IMR-90 (cell line): Measurements from ENCODE around the gene PUDP. TPM values are rescaled to one million over a fixed set of nuclear protein-coding genes. Genes with fewer than 3 reads are reported as not detected.

Experiments
- ATAC-seq: fragments of 200-7000 bp; cut with Tn5 transposase; 2 replicates; pipeline ENCODE4 v1.9.1; 2020; ENCODE audit warnings: low read depth, mild to moderate bottlenecking, moderate library complexity
- BruUV-seq: library from RNA; stranded (reverse); fragments of 400-500 nt; replicated peaks from 2 replicates; lab custom pipeline; 2021; lab: Mats Ljungman, UMichigan
- CTCF ChIA-PET: fragments of 300-600 bp; formaldehyde crosslinking; extraction: SDS; loops from one replicate; lab custom pipeline; 2021; ENCODE audit warnings: antibody characterized with exemption; lab: Yijun Ruan, JAX
- POLR2A ChIA-PET: fragments of 300-600 bp; sonication (Branson Sonifier 250); formaldehyde crosslinking; loops from one replicate; lab custom pipeline; 2022; ENCODE audit warnings: antibody characterized with exemption; ENCODE audit not compliant: unreplicated experiment; lab: Charles Lee
- DNase-seq: peaks from one replicate; pipeline ENCODE4 v3.0.0; 2013
- H2AFZ ChIP-seq: replicated peaks from 2 replicates; pipeline ENCODE3; 2013; ENCODE audit warnings: low read length, mild to moderate bottlenecking; ENCODE audit not compliant: poor library complexity
- H2AK5ac ChIP-seq: 2 replicates; pipeline ENCODE4 v1.6.1; 2013; ENCODE audit warnings: low read depth, low read length, inconsistent platforms
- H2AK9ac ChIP-seq: replicated peaks from 2 replicates; pipeline ENCODE3; 2013; ENCODE audit warnings: mild to moderate bottlenecking, low read depth, low read length, moderate library complexity; ENCODE audit not compliant: poor library complexity
- H2BK120ac ChIP-seq: 2 replicates; pipeline ENCODE4 v1.6.1; 2013; ENCODE audit warnings: low read depth, low read length, inconsistent platforms
- H2BK15ac ChIP-seq: 3 replicates; pipeline ENCODE4 v1.6.1; 2013; ENCODE audit warnings: low read depth, low read length, inconsistent platforms
- H2BK20ac ChIP-seq: 2 replicates; pipeline ENCODE4 v1.6.1; 2013; ENCODE audit warnings: low read depth, mild to moderate bottlenecking, inconsistent platforms, low read length, moderate library complexity
- H2BK5ac ChIP-seq: 2 replicates; pipeline ENCODE4 v1.6.1; 2013; ENCODE audit warnings: mild to moderate bottlenecking, low read depth, low read length, inconsistent platforms; ENCODE audit not compliant: poor library complexity, severe bottlenecking
- H3K14ac ChIP-seq: replicated peaks from 2 replicates; pipeline ENCODE4 v1.6.1; 2013; ENCODE audit warnings: low read depth, low read length, inconsistent platforms
- H3K18ac ChIP-seq: 2 replicates; pipeline ENCODE4 v1.6.1; 2013; ENCODE audit warnings: low read depth, low read length, control low read depth
- H3K23ac ChIP-seq: 2 replicates; pipeline ENCODE4 v1.6.1; 2013; ENCODE audit warnings: low read depth, low read length, inconsistent platforms
- H3K27ac ChIP-seq: 2 replicates; pipeline ENCODE4 v1.5.1; 2013; ENCODE audit warnings: mild to moderate bottlenecking, control low read depth, low read length; ENCODE audit not compliant: insufficient read depth
- H3K27me3 ChIP-seq: 2 replicates; pipeline ENCODE4 v1.6.1; 2013; ENCODE audit warnings: low read length; ENCODE audit not compliant: control insufficient read depth, insufficient read depth
- H3K36me3 ChIP-seq: 2 replicates; pipeline ENCODE4 v1.6.1; 2013; ENCODE audit warnings: low read length, mixed read lengths; ENCODE audit not compliant: control insufficient read depth, insufficient read depth
- H3K4ac ChIP-seq: 2 replicates; pipeline ENCODE4 v1.6.1; 2013; ENCODE audit warnings: low read depth, low read length, inconsistent platforms
- H3K4me1 ChIP-seq: 2 replicates; pipeline ENCODE4 v1.6.1; 2013; ENCODE audit warnings: low read length, mixed read lengths; ENCODE audit not compliant: control insufficient read depth, insufficient read depth
- H3K4me2 ChIP-seq: 2 replicates; pipeline ENCODE4 v1.6.1; 2013; ENCODE audit warnings: low read depth, mild to moderate bottlenecking, control low read depth, low read length, moderate library complexity
- H3K4me3 ChIP-seq: 2 replicates; pipeline ENCODE4 v1.5.1; 2013; ENCODE audit warnings: low read depth, mild to moderate bottlenecking, control low read depth, low read length, moderate library complexity; ENCODE audit not compliant: insufficient read depth
- H3K56ac ChIP-seq: 2 replicates; pipeline ENCODE4 v1.6.1; 2013; ENCODE audit warnings: low read length, inconsistent platforms; ENCODE audit not compliant: insufficient read depth; ENCODE audit errors: extremely low read depth
- H3K79me1 ChIP-seq, 2 experiments: 2 replicates each; pipeline ENCODE4 v1.6.1; 2013; ENCODE audit warnings: low read length in 2 of 2, inconsistent platforms in 1 of 2, low read depth in 1 of 2
- H3K9ac ChIP-seq: 2 replicates; pipeline ENCODE4 v1.6.1; 2013; ENCODE audit warnings: low read depth, low read length, control low read depth
- H3K9me1 ChIP-seq: 2 replicates; pipeline ENCODE4 v1.6.1; 2013; ENCODE audit warnings: low read length, inconsistent platforms; ENCODE audit not compliant: insufficient read depth
- H3K9me3 ChIP-seq: 2 replicates; pipeline ENCODE4 v1.6.1; 2013; ENCODE audit warnings: low read length; ENCODE audit not compliant: control insufficient read depth, insufficient read depth
- H4K20me1 ChIP-seq: 2 replicates; pipeline ENCODE4 v1.6.1; 2013; ENCODE audit warnings: low read length, inconsistent platforms; ENCODE audit not compliant: insufficient read depth
- H4K5ac ChIP-seq: 2 replicates; pipeline ENCODE4 v1.6.1; 2013; ENCODE audit warnings: mild to moderate bottlenecking, low read depth, low read length, control low read depth
- H4K8ac ChIP-seq, 2 experiments: 2 replicates each; pipeline ENCODE4 v1.6.1; 2013; ENCODE audit warnings: low read depth in 2 of 2, low read length in 2 of 2, control low read depth in 1 of 2, inconsistent platforms in 1 of 2
- H4K91ac ChIP-seq: 2 replicates; pipeline ENCODE4 v1.6.1; 2013; ENCODE audit warnings: low read depth, low read length, inconsistent platforms; ENCODE audit not compliant: insufficient read depth
- BHLHE40 ChIP-seq: fragments of 150-350 bp; IDR thresholded peaks from 2 replicates; pipeline ENCODE4 v1.6.1; 2016; ENCODE audit warnings: mild to moderate bottlenecking, low read depth, low read length
- CEBPB ChIP-seq: IDR thresholded peaks from 2 replicates; pipeline ENCODE4 v1.6.1; 2012; ENCODE audit warnings: low read depth, low read length, improper control_type of control experiment
- CHD1 ChIP-seq: IDR thresholded peaks from 2 replicates; pipeline ENCODE4 v1.6.1; 2012; ENCODE audit warnings: low read depth, low read length, improper control_type of control experiment
- FOS ChIP-seq: fragments of 150-350 bp; IDR thresholded peaks from 2 replicates; pipeline ENCODE4 v1.6.1; 2016; ENCODE audit warnings: low read depth, low read length
- MAZ ChIP-seq: IDR thresholded peaks from 2 replicates; pipeline ENCODE4 v1.6.1; 2012; ENCODE audit warnings: low read depth, mild to moderate bottlenecking, low read length, improper control_type of control experiment, moderate library complexity, borderline replicate concordance
- MXI1 ChIP-seq: IDR thresholded peaks from 2 replicates; pipeline ENCODE4 v1.6.1; 2012; ENCODE audit warnings: low read depth, mild to moderate bottlenecking, low read length, moderate library complexity, borderline replicate concordance
- POLR2A ChIP-seq: IDR thresholded peaks from 2 replicates; pipeline ENCODE4 v1.6.1; 2012; ENCODE audit warnings: mild to moderate bottlenecking, low read depth, low read length
- RAD21 ChIP-seq: IDR thresholded peaks from 2 replicates; pipeline ENCODE4 v1.6.1; 2012; ENCODE audit warnings: low read length, improper control_type of control experiment
- RCOR1 ChIP-seq: IDR thresholded peaks from 2 replicates; pipeline ENCODE4 v1.6.1; 2012; ENCODE audit warnings: mild to moderate bottlenecking, low read length, improper control_type of control experiment; ENCODE audit not compliant: insufficient replicate concordance
- RFX5 ChIP-seq: IDR thresholded peaks from 2 replicates; pipeline ENCODE4 v1.8.0; 2012; ENCODE audit warnings: low read depth, mild to moderate bottlenecking, low read length, moderate library complexity
- SMC3 ChIP-seq: fragments of 150-350 bp; IDR thresholded peaks from 2 replicates; pipeline ENCODE4 v1.6.1; 2016; ENCODE audit warnings: low read depth, mild to moderate bottlenecking, antibody characterized with exemption, low read length, moderate library complexity
- WGBS, 2 experiments: methylation state at CpG; one replicate each; pipeline versions ENCODE4 v1.1.5 to v1.1.7; 2013; ENCODE audit warnings: missing lambda C conversion rate in 2 of 2; ENCODE audit not compliant: insufficient read length in 1 of 2; ENCODE audit errors: extremely low coverage in 2 of 2; 5-methylcytosine and 5-hydroxymethylcytosine counted together
- dilution Hi-C: fragments of 300-500 bp; cut with HindIII; formaldehyde crosslinking; loops from one replicate; pipeline ENCODE4 v1.14.3; 2018; ENCODE audit warnings: low sequenced_read_pairs; ENCODE audit not compliant: unreplicated experiment
- in situ Hi-C: fragments of 300-500 bp; cut with MboI; formaldehyde crosslinking; loops from 3 replicates; pipeline ENCODE4 v1.14.3; 2019; ENCODE audit warnings: low sequenced_read_pairs, inconsistent platforms, mixed read lengths
- intact Hi-C: fragments of 100-400 bp; cut with micrococcal nuclease; formaldehyde crosslinking; loops from 2 replicates; pipeline ENCODE4 v1.10.0; 2022
- polyA plus RNA-seq, 3 experiments: library from polyadenylated mRNA; depleted of rRNA; stranded (reverse); fragments of >200 nt; gene quantifications; 2 replicates each; pipeline ENCODE4 v1.2.3, GENCODE V29; 2012; ENCODE audit warnings: low replicate concordance in 1 of 3
- total RNA-seq: library from RNA; depleted of rRNA; stranded (reverse); fragments of >200 nt; gene quantifications from 2 replicates; pipeline ENCODE4 v1.2.3, GENCODE V29; 2012
- TF ChIP-seq, protein P1 (sequence below): fragments of 150-350 bp; IDR thresholded peaks from 2 replicates; pipeline ENCODE4 v1.6.1; 2017; ENCODE audit warnings: mild to moderate bottlenecking, antibody characterized with exemption, low read length, low read depth
- TF ChIP-seq, protein P2 (sequence below): conservative IDR thresholded peaks from 2 replicates; pipeline ENCODE4 v1.5.1; 2012; ENCODE audit warnings: mild to moderate bottlenecking, low read depth, low read length, improper control_type of control experiment
- TF ChIP-seq, protein P3 (sequence below): fragments of 150-350 bp; IDR thresholded peaks from 2 replicates; pipeline ENCODE4 v1.6.1; 2016; ENCODE audit warnings: low read depth, mild to moderate bottlenecking, low read length, moderate library complexity, borderline replicate concordance

PUDP gene
- total and polyA plus RNA-seq, 2 of the 4 experiments (the other 2 are of a cell fraction), result 22.2 to 28.6 TPM

DNA sequence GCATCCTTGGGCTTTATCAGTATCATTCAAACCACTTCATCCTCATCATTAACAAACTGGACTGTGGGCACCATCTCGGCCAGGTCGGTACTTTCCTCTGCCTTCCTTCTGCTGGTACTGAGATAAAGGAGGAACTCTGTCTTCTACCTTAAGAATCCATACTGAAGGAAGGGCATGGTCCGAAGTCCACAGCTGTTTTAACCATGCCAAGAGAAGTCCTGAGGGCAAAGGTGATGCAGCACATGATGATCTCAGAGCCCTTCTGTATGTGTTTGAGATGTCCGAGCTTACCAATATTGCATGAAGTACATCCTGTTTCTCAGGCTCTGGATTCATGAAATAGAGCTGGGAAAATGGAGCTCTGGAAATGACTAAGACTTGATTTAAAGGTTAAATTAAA lies 126.0 kb downstream of the PUDP start:
- no peaks in the 10 kb centered on the region for H3K27me3 ChIP-seq
- ChIA-PET POLR2A (no interaction called here), CTCF (no interaction called here)
- no peaks in the 10 kb centered on the region for H3K4me1 ChIP-seq
- H3K4me3 ChIP-seq, result no peak overlapping the region
- no peak overlapping the region for H3K27ac ChIP-seq
- no peak overlapping the region for H3K23ac ChIP-seq
- no peak overlapping the region for H2AK5ac ChIP-seq
- H2AFZ ChIP-seq, result no peak overlapping the region
- H4K8ac ChIP-seq, result no peak overlapping the region
- WGBS, 2 experiments, result no CpG with 5 or more reads among the region's 4 CpGs
- no peak overlapping the region for H4K91ac ChIP-seq
- H3K9me3 ChIP-seq, result no peaks in the 10 kb centered on the region
- DNase-seq (no peak), ATAC-seq (no peak)
- H3K9ac ChIP-seq, result no peak overlapping the region
- no peak overlapping the region for H3K56ac ChIP-seq
- H3K14ac ChIP-seq, result no peak overlapping the region
- no peaks in the 10 kb centered on the region for H3K9me1 ChIP-seq
- no peak overlapping the region for H2BK15ac ChIP-seq
- H3K36me3 ChIP-seq, result no peaks in the 10 kb centered on the region
- no peak overlapping the region for H4K5ac ChIP-seq
- H4K20me1 ChIP-seq, result no peaks in the 10 kb centered on the region
- H2BK5ac ChIP-seq, result no peak overlapping the region
- H3K79me1 ChIP-seq, result no peaks in the 10 kb centered on the region
- H3K18ac ChIP-seq, result no peak overlapping the region
- dilution Hi-C loops (no loop called here), in situ Hi-C loops (no loop called here), intact Hi-C loops (no loop called here)
- no peak overlapping the region for H3K4me2 ChIP-seq
- BruUV-seq, result no TSS peak
- H3K4ac ChIP-seq, result no peak overlapping the region
- TF ChIP-seq CEBPB (no peak), RFX5 (no peak), RCOR1 (no peak), MAZ (no peak), SMC3 (no peak), POLR2A (no peak), FOS (no peak), MXI1 (no peak), RAD21 (no peak), CHD1 (no peak), BHLHE40 (no peak)
- TF ChIP-seq, protein P1, sequence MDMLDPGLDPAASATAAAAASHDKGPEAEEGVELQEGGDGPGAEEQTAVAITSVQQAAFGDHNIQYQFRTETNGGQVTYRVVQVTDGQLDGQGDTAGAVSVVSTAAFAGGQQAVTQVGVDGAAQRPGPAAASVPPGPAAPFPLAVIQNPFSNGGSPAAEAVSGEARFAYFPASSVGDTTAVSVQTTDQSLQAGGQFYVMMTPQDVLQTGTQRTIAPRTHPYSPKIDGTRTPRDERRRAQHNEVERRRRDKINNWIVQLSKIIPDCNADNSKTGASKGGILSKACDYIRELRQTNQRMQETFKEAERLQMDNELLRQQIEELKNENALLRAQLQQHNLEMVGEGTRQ, result no peak
- TF ChIP-seq, protein P2, sequence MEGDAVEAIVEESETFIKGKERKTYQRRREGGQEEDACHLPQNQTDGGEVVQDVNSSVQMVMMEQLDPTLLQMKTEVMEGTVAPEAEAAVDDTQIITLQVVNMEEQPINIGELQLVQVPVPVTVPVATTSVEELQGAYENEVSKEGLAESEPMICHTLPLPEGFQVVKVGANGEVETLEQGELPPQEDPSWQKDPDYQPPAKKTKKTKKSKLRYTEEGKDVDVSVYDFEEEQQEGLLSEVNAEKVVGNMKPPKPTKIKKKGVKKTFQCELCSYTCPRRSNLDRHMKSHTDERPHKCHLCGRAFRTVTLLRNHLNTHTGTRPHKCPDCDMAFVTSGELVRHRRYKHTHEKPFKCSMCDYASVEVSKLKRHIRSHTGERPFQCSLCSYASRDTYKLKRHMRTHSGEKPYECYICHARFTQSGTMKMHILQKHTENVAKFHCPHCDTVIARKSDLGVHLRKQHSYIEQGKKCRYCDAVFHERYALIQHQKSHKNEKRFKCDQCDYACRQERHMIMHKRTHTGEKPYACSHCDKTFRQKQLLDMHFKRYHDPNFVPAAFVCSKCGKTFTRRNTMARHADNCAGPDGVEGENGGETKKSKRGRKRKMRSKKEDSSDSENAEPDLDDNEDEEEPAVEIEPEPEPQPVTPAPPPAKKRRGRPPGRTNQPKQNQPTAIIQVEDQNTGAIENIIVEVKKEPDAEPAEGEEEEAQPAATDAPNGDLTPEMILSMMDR, result no peak
- TF ChIP-seq, protein P3, sequence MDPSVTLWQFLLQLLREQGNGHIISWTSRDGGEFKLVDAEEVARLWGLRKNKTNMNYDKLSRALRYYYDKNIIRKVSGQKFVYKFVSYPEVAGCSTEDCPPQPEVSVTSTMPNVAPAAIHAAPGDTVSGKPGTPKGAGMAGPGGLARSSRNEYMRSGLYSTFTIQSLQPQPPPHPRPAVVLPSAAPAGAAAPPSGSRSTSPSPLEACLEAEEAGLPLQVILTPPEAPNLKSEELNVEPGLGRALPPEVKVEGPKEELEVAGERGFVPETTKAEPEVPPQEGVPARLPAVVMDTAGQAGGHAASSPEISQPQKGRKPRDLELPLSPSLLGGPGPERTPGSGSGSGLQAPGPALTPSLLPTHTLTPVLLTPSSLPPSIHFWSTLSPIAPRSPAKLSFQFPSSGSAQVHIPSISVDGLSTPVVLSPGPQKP, result no peak
- H2BK20ac ChIP-seq, result no peak overlapping the region
- no peak overlapping the region for H2BK120ac ChIP-seq
- H2AK9ac ChIP-seq, result no peak overlapping the region
